Activated T-cell treated with anti-CD3 and anti-CD28 coated beads, Interleukin-2, amount 50 U/mL, for 1 hour (primary cell): Measurements from ENCODE around the gene RAB5B.

Experiments
- DNase-seq: peaks from one replicate; pipeline ENCODE4 v3.0.0-alpha.2; 2020

Gene RAB5B

GRCh38 chr12:55973599-55974307 is at the start of gene RAB5B:
Gene RAB5B (plus strand): TSS chr12:55974078. CDS start chr12:55986961, 12,883 bp downstream.
- DNase-seq, result peak; percentile 93

- DNase-seq, result no peak
Observed at GRCh38 chr12:55925371-55925770, 48.5 kb upstream of the RAB5B start.

GRCh38 chr12:55925870-55926737 is 47.8 kb upstream of the RAB5B start:
- no peak for DNase-seq

GRCh38 chr12:55926738-55927587 is 46.9 kb upstream of the RAB5B start:
- DNase-seq, result peak; percentile 90

GRCh38 chr12:55927588-55928502 is 46.0 kb upstream of the RAB5B start, which contains the start of gene PYM1:
Gene PYM1 (minus strand): TSS chr12:55927894. CDS start chr12:55927761, 133 bp downstream.
- DNase-seq, result peak; percentile 66

GRCh38 chr12:55929306-55929791 is 44.5 kb upstream of the RAB5B start:
- peak; percentile 84 for DNase-seq

- peak; percentile 74 for DNase-seq
Observed at GRCh38 chr12:55930771-55931316, 43.0 kb upstream of the RAB5B start, which contains the start of gene DGKA. Gene DGKA (plus strand): TSS chr12:55931162. CDS start chr12:55936504, 5,342 bp downstream.

GRCh38 chr12:55931317-55931779 is 42.5 kb upstream of the RAB5B start:
- no peak for DNase-seq

GRCh38 chr12:55931780-55932550 is 41.9 kb upstream of the RAB5B start:
- DNase-seq, result peak; percentile 49

- peak; percentile 45 for DNase-seq
Observed at GRCh38 chr12:55932551-55932910, 41.3 kb upstream of the RAB5B start.

GRCh38 chr12:55933169-55933798 is 40.6 kb upstream of the RAB5B start:
- no peak for DNase-seq

- no peak for DNase-seq
Observed at GRCh38 chr12:55933799-55934742, 39.8 kb upstream of the RAB5B start.

- no peak for DNase-seq
Observed at GRCh38 chr12:55934773-55935172, 39.1 kb upstream of the RAB5B start.

- DNase-seq, result peak; percentile 52
Observed at GRCh38 chr12:55935738-55936151, 38.1 kb upstream of the RAB5B start.

- DNase-seq, result no peak
Observed at GRCh38 chr12:55937981-55938380, 35.9 kb upstream of the RAB5B start.

GRCh38 chr12:55938826-55939501 is 34.9 kb upstream of the RAB5B start:
- no peak for DNase-seq

- DNase-seq, result peak; percentile 80
Observed at GRCh38 chr12:55940065-55940732, 33.7 kb upstream of the RAB5B start.
